SK-N-SH treated with all-trans-retinoic acid at 6 μM for 48 hours (cell line): ENCODE data around the gene CPT2.

Source experiments
- ATAC-seq: fragments of 200-7000 bp; cut with Tn5 transposase; 3 replicates; pipeline ENCODE4 v1.9.1; 2020; ENCODE audit warnings: mild to moderate bottlenecking, moderate library complexity
- ARNTL ChIP-seq: fragments of 450-650 bp; formaldehyde crosslinking; IDR thresholded peaks from 2 replicates; pipeline ENCODE4 v1.5.0; 2020; ENCODE audit warnings: low read depth, mild to moderate bottlenecking, moderate library complexity, borderline replicate concordance
- BACH2 ChIP-seq: fragments of 250-450 bp; sonication (Bioruptor Pico); IDR thresholded peaks from 2 replicates; pipeline ENCODE4 v1.9.0; 2021; ENCODE audit warnings: mild to moderate bottlenecking, borderline replicate concordance
- CSDC2 ChIP-seq: fragments of 250-450 bp; sonication (Bioruptor Pico); IDR thresholded peaks from 2 replicates; pipeline ENCODE4 v1.5.0; 2020; ENCODE audit warnings: mild to moderate bottlenecking, moderate library complexity
- ESRRG ChIP-seq: fragments of 250-450 bp; sonication (Bioruptor Pico); IDR thresholded peaks from 2 replicates; pipeline ENCODE4 v1.6.1; 2021; ENCODE audit warnings: mild to moderate bottlenecking
- GLIS3 ChIP-seq: fragments of 250-450 bp; sonication (Bioruptor Pico); IDR thresholded peaks from 2 replicates; pipeline ENCODE4 v1.5.0; 2020; ENCODE audit warnings: mild to moderate bottlenecking, moderate library complexity
- ISL1 ChIP-seq: fragments of 250-450 bp; sonication (Bioruptor Pico); IDR thresholded peaks from 2 replicates; pipeline ENCODE4 v2.1.2; 2022; ENCODE audit warnings: mild to moderate bottlenecking, moderate library complexity
- OSR1 ChIP-seq: fragments of 250-450 bp; sonication (Bioruptor Pico); IDR thresholded peaks from 2 replicates; pipeline ENCODE4 v1.8.0; 2022; ENCODE audit warnings: moderate library complexity, mild to moderate bottlenecking, inconsistent platforms
- RARB ChIP-seq: fragments of 250-450 bp; sonication (Bioruptor Pico); IDR thresholded peaks from 2 replicates; pipeline ENCODE4 v1.8.0; 2021; ENCODE audit warnings: mild to moderate bottlenecking, moderate library complexity
- SNAI2 ChIP-seq: fragments of 250-450 bp; sonication (Bioruptor Pico); IDR thresholded peaks from 2 replicates; pipeline ENCODE4 v1.5.0; 2020; ENCODE audit warnings: mild to moderate bottlenecking, moderate library complexity
- TCF4 ChIP-seq: fragments of 250-450 bp; sonication (Bioruptor Pico); IDR thresholded peaks from 2 replicates; pipeline ENCODE4 v1.8.0; 2021; ENCODE audit warnings: mild to moderate bottlenecking, moderate library complexity, borderline replicate concordance
- ZC3H10 ChIP-seq: fragments of 250-450 bp; sonication (Bioruptor Pico); IDR thresholded peaks from 2 replicates; pipeline ENCODE4 v1.5.1; 2021; ENCODE audit warnings: mild to moderate bottlenecking, moderate library complexity
- ZFP3 ChIP-seq: fragments of 250-450 bp; sonication (Bioruptor Pico); IDR thresholded peaks from 2 replicates; pipeline ENCODE4 v1.5.0; 2020; ENCODE audit warnings: mild to moderate bottlenecking, moderate library complexity
- ZFP30 ChIP-seq: fragments of 450-650 bp; formaldehyde crosslinking; IDR thresholded peaks from 2 replicates; pipeline ENCODE4 v1.5.0; 2022; ENCODE audit warnings: mild to moderate bottlenecking, moderate library complexity
- ZNF565 ChIP-seq: fragments of 450-650 bp; formaldehyde crosslinking; conservative IDR thresholded peaks from 2 replicates; pipeline ENCODE4 v1.5.0; 2020; ENCODE audit warnings: low read depth, mild to moderate bottlenecking, moderate library complexity
- ZNF70 ChIP-seq: fragments of 450-650 bp; formaldehyde crosslinking; IDR thresholded peaks from 2 replicates; pipeline ENCODE4 v1.5.0; 2020; ENCODE audit warnings: mild to moderate bottlenecking, moderate library complexity
- ZNF8 ChIP-seq: fragments of 450-650 bp; formaldehyde crosslinking; IDR thresholded peaks from 2 replicates; pipeline ENCODE4 v1.5.0; 2020; ENCODE audit warnings: mild to moderate bottlenecking, moderate library complexity
- TF ChIP-seq, protein P1 (sequence below): fragments of 250-450 bp; sonication (Bioruptor Pico); IDR thresholded peaks from 2 replicates; pipeline ENCODE4 v1.5.1; 2020; ENCODE audit warnings: low read depth, mild to moderate bottlenecking, moderate library complexity
- TF ChIP-seq, protein P2 (sequence below): fragments of 250-450 bp; sonication (Bioruptor Pico); IDR thresholded peaks from 2 replicates; pipeline ENCODE4 v1.5.0; 2020; ENCODE audit warnings: mild to moderate bottlenecking, moderate library complexity
- TF ChIP-seq, protein P3 (sequence below): fragments of 250-450 bp; sonication (Bioruptor Pico); IDR thresholded peaks from 2 replicates; pipeline ENCODE4 v1.8.0; 2020; ENCODE audit warnings: mild to moderate bottlenecking, moderate library complexity, borderline replicate concordance
- TF ChIP-seq, protein P4 (sequence below): fragments of 250-450 bp; sonication (Bioruptor Pico); IDR thresholded peaks from 2 replicates; pipeline ENCODE4 v1.5.1; 2021; ENCODE audit warnings: mild to moderate bottlenecking, moderate library complexity

CPT2 gene

DNA sequence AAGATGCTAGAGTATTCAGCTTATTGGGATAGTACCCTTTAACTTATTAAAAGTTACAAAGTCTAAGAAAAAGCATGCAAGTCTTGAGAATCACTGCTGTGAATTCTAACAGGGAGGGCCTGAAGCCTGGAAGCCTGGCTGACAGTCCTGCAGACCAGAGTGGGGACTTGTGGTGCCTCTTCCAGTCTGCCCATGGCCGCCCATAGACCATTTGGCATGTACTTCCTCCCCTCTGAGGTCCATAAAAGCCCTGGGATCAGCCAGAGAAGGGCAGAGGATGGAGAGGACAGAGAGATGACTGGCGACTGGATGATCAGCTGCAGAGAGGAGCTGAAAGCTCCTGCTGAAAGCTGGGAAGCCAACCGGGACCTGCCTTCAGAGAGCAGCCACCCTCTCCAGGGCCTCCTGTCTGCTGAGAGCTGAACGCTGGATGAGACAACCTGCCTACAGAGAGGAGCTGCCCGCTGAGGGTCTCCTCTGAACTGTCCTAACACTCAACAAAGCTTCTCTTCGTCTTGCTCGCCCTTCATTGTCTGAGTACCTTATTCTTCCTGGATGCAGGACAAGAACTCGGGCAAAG is 41.7 kb upstream of the CPT2 start (continued):
- no peak for TF ChIP-seq ARNTL
- TF ChIP-seq SNAI2 (CRISPR knock-in tag), result no peak
- no peak for TF ChIP-seq OSR1 (CRISPR knock-in tag)
- TF ChIP-seq ZFP3 (CRISPR knock-in tag), result no peak

DNA sequence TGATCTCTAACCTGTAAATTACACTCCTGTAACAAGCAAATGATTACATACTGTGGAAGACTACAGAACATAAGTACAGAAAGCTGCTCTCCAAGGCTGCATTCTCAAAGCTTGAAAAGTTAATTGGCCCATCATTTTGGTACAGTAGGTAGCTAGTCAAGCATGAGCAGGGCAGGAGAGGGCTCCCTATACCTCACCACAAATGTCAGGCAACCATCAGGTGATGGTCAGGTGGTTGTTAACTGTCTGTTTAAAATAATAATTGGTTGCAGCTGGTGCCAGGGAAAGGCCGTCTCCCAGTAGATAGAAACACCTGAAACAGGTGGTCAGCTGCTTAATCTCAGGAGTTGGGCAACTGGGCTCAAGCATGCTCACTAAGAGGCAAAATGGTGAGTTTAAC is 41.1 kb upstream of the CPT2 start:
- ATAC-seq, result no peak
- TF ChIP-seq ARNTL (no peak), ZNF8 (CRISPR knock-in tag) (no peak), ISL1 (CRISPR knock-in tag) (no peak)
- TF ChIP-seq, protein P1, sequence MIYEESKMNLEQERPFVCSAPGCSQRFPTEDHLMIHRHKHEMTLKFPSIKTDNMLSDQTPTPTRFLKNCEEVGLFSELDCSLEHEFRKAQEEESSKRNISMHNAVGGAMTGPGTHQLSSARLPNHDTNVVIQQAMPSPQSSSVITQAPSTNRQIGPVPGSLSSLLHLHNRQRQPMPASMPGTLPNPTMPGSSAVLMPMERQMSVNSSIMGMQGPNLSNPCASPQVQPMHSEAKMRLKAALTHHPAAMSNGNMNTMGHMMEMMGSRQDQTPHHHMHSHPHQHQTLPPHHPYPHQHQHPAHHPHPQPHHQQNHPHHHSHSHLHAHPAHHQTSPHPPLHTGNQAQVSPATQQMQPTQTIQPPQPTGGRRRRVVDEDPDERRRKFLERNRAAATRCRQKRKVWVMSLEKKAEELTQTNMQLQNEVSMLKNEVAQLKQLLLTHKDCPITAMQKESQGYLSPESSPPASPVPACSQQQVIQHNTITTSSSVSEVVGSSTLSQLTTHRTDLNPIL, result no peak

DNA sequence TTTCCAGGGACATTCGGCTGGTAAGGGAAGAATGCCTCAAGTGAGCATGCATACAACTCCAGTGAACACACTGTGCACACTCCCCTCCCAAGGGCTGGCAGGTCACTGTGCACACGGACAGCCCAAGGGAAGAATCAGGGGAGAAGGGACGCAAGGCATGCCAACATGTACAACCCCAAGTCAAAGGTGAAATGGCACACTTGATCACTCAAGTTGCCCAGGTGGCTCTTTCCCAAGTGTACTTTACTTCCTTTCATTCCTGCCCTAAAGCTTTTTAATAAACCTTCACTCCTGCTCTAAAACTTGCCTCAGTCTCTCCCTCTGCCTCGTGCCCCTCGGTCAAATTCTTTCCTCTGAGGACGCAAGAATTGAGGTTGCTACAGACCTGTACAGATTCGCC is 40.7 kb upstream of the CPT2 start:
- no peak for ATAC-seq
- TF ChIP-seq ARNTL (no peak), CSDC2 (no peak), ZNF565 (CRISPR knock-in tag) (no peak), ESRRG (no peak), ZFP30 (CRISPR knock-in tag) (no peak), TCF4 (CRISPR knock-in tag) (no peak), SNAI2 (CRISPR knock-in tag) (no peak), GLIS3 (CRISPR knock-in tag) (no peak), ZNF8 (CRISPR knock-in tag) (no peak)
- TF ChIP-seq, protein P1, result no peak

DNA sequence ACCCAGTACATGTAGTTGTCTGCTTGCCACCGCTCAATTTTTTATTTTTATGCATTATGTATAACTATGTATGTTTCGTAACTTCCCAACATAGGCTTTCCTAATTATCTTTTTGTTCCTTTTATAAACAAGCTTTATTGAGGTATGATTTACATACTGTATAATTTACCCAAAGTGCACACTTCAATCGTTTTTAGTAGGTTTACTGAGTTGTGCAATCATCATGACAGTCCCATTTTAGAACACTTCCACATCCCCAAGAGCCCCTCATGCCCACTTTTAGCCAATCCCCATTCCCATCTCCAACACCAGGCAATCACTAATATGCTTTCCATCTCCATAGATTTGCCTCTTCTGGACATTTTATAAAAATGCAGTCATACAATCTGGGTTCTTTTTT is 39.8 kb upstream of the CPT2 start:
- TF ChIP-seq ZNF70 (no peak), ARNTL (no peak), RARB (CRISPR knock-in tag) (no peak), ZNF565 (CRISPR knock-in tag) (no peak), ZNF8 (CRISPR knock-in tag) (no peak), ZC3H10 (CRISPR knock-in tag) (no peak), ZFP3 (CRISPR knock-in tag) (no peak), TCF4 (CRISPR knock-in tag) (no peak), ESRRG (no peak), BACH2 (no peak), ZFP30 (CRISPR knock-in tag) (no peak), ISL1 (CRISPR knock-in tag) (no peak), SNAI2 (CRISPR knock-in tag) (no peak), CSDC2 (no peak)
- TF ChIP-seq, protein P1, result no peak
- TF ChIP-seq, protein P2, sequence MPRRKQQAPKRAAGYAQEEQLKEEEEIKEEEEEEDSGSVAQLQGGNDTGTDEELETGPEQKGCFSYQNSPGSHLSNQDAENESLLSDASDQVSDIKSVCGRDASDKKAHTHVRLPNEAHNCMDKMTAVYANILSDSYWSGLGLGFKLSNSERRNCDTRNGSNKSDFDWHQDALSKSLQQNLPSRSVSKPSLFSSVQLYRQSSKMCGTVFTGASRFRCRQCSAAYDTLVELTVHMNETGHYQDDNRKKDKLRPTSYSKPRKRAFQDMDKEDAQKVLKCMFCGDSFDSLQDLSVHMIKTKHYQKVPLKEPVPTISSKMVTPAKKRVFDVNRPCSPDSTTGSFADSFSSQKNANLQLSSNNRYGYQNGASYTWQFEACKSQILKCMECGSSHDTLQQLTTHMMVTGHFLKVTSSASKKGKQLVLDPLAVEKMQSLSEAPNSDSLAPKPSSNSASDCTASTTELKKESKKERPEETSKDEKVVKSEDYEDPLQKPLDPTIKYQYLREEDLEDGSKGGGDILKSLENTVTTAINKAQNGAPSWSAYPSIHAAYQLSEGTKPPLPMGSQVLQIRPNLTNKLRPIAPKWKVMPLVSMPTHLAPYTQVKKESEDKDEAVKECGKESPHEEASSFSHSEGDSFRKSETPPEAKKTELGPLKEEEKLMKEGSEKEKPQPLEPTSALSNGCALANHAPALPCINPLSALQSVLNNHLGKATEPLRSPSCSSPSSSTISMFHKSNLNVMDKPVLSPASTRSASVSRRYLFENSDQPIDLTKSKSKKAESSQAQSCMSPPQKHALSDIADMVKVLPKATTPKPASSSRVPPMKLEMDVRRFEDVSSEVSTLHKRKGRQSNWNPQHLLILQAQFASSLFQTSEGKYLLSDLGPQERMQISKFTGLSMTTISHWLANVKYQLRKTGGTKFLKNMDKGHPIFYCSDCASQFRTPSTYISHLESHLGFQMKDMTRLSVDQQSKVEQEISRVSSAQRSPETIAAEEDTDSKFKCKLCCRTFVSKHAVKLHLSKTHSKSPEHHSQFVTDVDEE (CRISPR knock-in tag), result no peak
- TF ChIP-seq, protein P3, sequence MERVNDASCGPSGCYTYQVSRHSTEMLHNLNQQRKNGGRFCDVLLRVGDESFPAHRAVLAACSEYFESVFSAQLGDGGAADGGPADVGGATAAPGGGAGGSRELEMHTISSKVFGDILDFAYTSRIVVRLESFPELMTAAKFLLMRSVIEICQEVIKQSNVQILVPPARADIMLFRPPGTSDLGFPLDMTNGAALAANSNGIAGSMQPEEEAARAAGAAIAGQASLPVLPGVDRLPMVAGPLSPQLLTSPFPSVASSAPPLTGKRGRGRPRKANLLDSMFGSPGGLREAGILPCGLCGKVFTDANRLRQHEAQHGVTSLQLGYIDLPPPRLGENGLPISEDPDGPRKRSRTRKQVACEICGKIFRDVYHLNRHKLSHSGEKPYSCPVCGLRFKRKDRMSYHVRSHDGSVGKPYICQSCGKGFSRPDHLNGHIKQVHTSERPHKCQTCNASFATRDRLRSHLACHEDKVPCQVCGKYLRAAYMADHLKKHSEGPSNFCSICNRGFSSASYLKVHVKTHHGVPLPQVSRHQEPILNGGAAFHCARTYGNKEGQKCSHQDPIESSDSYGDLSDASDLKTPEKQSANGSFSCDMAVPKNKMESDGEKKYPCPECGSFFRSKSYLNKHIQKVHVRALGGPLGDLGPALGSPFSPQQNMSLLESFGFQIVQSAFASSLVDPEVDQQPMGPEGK (CRISPR knock-in tag), result no peak
- TF ChIP-seq, protein P4, sequence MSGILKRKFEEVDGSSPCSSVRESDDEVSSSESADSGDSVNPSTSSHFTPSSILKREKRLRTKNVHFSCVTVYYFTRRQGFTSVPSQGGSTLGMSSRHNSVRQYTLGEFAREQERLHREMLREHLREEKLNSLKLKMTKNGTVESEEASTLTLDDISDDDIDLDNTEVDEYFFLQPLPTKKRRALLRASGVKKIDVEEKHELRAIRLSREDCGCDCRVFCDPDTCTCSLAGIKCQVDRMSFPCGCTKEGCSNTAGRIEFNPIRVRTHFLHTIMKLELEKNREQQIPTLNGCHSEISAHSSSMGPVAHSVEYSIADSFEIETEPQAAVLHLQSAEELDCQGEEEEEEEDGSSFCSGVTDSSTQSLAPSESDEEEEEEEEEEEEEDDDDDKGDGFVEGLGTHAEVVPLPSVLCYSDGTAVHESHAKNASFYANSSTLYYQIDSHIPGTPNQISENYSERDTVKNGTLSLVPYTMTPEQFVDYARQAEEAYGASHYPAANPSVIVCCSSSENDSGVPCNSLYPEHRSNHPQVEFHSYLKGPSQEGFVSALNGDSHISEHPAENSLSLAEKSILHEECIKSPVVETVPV (CRISPR knock-in tag), result no peak
- ATAC-seq, result no peak
